ENCODE results near the gene SLC4A3.

Gene SLC4A3

GRCh38 chr2:219627103-219628100 is at the start of gene SLC4A3:
Gene SLC4A3 (plus strand): TSS chr2:219627630. CDS start chr2:219627993, 363 bp downstream.
- DNase-seq (ENCODE audit: low read depth in 2 of 3, low spot score in 1 of 3): no peak

DNA sequence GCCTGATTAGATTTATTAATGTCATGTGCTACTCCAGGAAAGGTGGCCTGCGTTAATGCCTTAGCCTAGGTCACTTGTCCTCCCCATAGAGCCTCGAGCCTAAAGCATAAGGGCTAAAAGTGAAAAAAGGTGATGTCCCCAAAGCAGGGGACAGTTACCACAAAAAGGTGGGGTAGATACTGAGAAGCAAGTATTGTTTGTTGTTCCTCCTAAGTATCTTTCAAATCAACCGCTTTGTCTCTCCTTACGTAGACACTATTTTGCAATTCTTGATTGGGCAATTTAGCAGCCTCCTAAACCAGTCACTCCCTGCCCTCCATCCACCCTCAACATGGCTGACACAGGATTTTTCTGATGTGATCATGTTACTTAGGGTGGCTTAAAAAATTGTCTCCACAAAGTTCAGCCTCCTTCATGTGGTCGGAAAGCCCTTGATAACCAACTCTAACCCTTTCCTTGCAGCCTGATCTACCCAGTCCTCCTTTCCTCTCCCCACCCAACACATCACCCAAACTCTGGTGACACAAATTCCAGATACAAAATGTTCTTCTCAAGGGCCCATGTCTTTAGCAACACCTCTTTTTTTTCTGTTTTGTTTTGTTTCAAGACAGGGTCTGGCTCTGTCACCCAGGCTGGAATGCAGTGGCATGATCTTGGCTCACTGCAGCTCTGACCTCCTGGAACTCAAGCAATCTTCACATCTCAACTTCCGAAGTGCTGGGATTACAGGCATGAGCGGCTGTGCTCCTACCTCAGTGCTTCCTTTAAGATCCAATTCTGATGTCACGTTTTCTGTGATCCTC is 48.4 kb upstream of the SLC4A3 start:
- no peak for DNase-seq (ENCODE audit: low read depth in 2 of 3, low spot score in 1 of 3)

DNA sequence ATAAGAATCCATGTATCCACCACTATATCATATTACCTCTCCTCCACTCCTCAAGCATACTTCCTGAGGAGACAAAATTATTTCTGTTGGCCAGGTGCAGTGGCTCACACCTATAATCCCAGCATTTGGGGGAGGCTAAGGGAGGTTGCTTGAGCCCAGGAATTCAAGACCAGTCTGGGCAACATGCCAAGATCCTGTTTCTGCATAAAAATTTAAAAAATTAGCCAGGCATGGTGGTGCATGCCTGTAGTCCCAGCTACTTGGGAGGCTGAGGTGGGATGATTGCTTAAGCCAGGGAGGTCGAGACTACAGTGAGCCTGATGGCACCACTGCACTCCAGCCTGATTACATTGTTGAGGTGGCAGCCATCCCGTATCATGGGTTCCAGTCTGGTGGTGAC is 46.1 kb upstream of the SLC4A3 start:
- no peak for DNase-seq (ENCODE audit: low read depth in 2 of 3, low spot score in 1 of 3)

GRCh38 chr2:219591091-219591490 is 36.3 kb upstream of the SLC4A3 start:
- DNase-seq (ENCODE audit: low read depth in 2 of 3, low spot score in 1 of 3): no peak

- DNase-seq (ENCODE audit: low read depth in 2 of 3, low spot score in 1 of 3): no peak
Measured at GRCh38 chr2:219592736-219593135, 34.7 kb upstream of the SLC4A3 start.

DNA sequence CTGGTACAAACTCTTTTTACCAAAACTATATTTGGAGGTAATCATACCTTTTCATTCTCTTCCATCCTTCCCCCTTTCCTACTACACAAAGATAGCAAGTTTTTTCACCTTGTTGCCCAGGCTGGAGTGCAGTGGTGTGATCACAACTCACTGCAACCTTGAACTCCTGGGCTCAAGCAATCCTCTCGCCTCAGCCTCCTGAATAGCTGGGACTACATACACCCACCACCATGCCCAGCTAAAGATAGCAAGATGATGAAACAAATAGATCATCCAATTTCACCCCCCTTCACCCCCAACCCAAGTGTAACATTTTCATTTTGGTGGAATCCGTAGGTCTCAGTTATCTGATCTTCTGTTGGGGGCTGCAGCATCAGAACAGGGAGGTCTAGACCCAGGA is 34.3 kb upstream of the SLC4A3 start:
- DNase-seq (ENCODE audit: low read depth in 2 of 3, low spot score in 1 of 3): no peak

GRCh38 chr2:219595256-219595655 is 32.2 kb upstream of the SLC4A3 start:
- DNase-seq (ENCODE audit: low read depth in 2 of 3, low spot score in 1 of 3): no peak

DNA sequence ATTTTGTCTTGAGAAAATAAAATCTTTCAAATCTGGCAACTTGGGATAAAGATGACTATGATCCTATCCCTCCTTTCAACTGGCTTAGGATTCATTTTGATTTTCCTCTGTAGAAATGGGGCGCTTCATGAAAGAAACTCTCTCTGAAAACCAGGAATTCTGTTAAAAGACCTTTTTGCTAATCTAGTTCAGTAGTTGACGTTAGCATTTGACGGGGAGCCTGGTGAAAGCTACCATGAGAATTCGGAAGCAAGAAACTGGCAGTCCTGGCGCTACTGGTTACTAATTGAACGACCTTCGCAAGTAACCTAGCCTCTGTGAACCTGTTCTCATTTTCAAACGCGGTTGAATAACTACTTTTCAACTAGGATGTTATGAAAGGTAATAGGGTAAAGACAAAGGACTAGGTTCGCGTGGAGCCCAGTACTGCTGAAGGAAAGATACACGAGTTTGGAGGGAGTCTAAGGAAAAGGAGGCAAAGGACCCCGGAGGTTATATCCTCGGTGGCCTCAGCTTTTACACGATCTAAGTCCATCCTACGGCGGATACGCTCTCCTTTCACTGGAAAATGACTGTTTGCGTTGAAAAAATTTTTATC is 30.4 kb upstream of the SLC4A3 start:
- no peak for DNase-seq (ENCODE audit: low read depth in 2 of 3, low spot score in 1 of 3)

- peak; percentile 80 to 90 (median 87) for DNase-seq (ENCODE audit: low read depth in 2 of 3, low spot score in 1 of 3)
Measured at GRCh38 chr2:219597552-219598307, 29.7 kb upstream of the SLC4A3 start, which contains the start of gene STK11IP. Gene STK11IP (plus strand): TSS chr2:219597857. CDS start chr2:219598120, 263 bp downstream.

DNA sequence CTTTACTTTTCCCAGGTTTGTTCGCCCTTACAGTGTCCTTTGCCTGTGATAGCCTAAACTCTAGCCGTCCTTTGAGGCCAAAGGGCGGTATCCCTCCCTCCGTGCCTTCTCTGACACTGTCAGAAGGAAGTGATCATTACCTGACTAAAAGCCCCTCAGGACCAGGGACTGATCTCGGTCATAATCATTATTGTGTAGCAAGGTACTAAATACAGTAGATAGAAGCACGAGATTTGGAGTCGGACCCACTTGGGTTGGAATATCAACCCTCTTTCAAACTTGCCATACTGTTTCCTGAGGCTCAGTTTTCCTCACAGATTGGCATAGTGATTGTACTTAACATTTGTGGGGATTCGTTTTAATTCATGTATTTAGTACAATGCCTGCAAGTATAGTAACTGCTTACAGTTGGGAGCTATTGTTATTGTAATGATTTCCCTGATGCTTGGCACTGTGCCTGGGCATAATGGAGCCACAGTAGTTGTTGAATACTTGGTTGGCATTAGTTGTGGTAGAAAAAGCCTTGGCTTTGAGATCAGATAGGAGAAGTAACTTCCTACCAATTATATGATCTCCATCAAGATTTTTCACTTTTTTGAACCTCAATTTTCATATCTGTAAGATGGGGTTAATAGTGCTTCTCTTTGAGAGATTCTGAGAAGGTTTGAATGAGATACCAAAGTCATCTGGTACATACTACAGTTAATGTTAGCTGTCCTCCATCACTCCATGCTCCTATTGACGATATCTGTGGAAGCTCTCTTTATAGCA is 28.9 kb upstream of the SLC4A3 start:
- no peak for DNase-seq (ENCODE audit: low read depth in 2 of 3, low spot score in 1 of 3)

DNA sequence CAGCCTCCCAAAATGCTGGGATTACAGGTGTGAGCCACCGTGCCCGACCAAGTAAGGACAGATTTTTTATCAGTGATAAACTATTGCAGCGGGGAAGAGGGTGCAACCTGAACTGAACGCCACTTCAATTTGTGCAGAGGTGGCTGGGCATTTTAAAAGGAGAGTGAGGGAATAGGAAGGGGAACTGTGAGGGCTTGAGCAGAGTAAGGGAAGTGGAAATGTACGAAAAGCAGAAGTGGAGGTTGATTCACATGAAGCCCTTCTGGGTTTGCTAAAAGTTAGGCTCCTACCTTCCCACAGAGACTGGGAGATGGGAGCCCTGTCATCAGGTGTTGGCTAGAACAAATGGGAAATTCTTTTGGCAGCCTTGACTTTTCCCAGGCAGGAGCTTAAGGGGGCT is 23.7 kb upstream of the SLC4A3 start:
- no peak for DNase-seq (ENCODE audit: low read depth in 2 of 3, low spot score in 1 of 3)

GRCh38 chr2:219605607-219605954 is 21.8 kb upstream of the SLC4A3 start:
- no peak for DNase-seq (ENCODE audit: low read depth in 2 of 3, low spot score in 1 of 3)

DNA sequence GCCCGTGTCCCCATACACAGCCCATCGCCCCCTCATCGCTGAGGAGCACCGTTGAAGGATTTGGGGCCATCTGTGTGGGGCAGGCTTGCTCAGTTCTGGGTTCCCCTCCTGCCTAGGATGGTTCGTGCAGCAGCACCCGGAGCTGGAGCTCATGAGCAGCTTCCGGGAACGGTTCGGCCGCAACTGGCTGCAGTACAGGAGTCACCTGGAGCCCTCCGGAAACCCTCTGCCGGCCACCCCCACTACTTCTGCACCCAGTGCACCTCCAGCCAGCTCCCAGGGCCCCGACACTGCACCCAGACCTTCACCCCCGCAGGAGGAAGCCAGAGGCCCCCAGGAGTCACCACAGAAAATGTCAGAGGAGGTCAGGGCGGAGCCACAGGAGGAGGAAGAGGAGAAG is 19.5 kb upstream of the SLC4A3 start:
- no peak for DNase-seq (ENCODE audit: low read depth in 2 of 3, low spot score in 1 of 3)

- DNase-seq (ENCODE audit: low read depth in 2 of 3, low spot score in 1 of 3): no peak
Measured at GRCh38 chr2:219608399-219608964, 18.9 kb upstream of the SLC4A3 start.

DNA sequence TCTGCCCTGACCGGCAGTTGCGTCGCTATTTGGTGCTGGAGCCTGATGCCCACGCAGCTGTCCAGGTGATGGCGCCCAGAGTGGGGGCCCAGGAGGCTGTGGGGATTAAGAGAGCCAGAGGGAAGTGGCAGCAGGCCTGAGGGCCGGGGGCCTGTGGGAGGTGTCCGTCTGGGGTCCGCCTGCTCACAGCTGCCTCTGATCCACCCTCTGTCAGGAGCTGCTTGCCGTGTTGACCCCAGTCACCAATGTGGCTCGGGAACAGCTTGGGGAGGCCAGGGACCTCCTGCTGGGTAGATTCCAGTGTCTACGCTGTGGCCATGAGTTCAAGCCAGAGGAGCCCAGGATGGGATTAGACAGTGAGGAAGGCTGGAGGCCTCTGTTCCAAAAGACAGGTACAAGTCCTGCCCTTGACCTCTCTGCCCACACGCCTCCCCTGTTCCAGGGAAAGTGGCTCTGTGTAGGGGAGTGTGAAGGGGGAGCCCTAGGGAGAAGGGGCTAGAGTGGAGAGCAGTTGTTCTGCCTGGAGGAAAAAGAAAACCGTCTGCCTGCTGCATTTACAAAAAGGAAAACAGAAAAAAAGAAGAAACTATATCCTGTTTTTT is 18.2 kb upstream of the SLC4A3 start:
- DNase-seq (ENCODE audit: low read depth in 2 of 3, low spot score in 1 of 3): no peak

GRCh38 chr2:219611306-219611705 is 16.1 kb upstream of the SLC4A3 start:
- no peak for DNase-seq (ENCODE audit: low read depth in 2 of 3, low spot score in 1 of 3)

DNA sequence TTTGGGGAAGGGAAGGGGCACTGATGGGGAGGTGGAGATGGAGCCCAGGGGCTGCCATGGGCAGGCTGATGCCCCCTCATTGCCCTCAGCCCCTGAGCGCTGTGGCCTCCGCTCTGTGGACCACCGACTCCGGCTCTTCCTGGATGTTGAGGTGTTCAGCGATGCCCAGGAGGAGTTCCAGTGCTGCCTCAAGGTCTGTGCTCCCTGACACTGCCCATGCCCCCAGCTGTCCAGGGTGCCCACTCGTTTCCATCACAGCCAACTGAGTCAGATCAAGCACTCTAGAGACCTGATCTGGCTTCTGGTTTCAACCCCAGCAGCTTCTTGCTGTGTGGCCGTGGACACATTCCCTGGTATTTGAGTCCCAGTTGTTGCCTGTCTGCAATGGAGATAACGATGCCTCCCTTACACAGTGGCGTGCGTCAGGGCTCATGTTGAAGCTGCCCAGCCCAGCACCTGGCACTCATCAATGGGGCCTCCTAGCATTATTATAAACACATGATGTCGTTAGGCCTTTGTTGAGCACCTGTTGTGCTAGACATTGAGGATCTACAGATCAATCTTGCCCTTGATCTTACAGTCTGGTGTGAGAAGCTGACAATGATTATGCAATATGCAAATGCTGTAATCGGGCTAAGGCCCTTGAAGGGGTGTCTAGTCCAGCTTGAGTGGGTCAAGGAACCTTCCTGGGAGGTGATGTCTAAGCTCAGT is 15.4 kb upstream of the SLC4A3 start:
- DNase-seq (ENCODE audit: low read depth in 2 of 3, low spot score in 1 of 3): no peak

GRCh38 chr2:219612577-219613286 is 14.7 kb upstream of the SLC4A3 start:
- DNase-seq (ENCODE audit: low read depth in 2 of 3, low spot score in 1 of 3): no peak
